Activated naive CD8-positive, alpha-beta T cell treated with anti-CD3 and anti-CD28 coated beads for 36 hours (primary cell): ENCODE results near the gene OASL. TPM values are rescaled to one million over a fixed set of nuclear protein-coding genes. Genes with fewer than 3 reads are reported as not detected.
A peak's percentile ranks its signal among the peaks of the same experiment; 100 is the strongest.

Source experiments
- DNase-seq: peaks from one replicate; pipeline ENCODE4 v3.0.0; 2021
- H3K27ac Mint-ChIP-seq: one replicate; pipeline ENCODE4 v1.8.0; 2022; ENCODE audit warnings: mild to moderate bottlenecking, moderate library complexity, mixed read lengths
- H3K27me3 Mint-ChIP-seq: one replicate; pipeline ENCODE4 v1.8.0; 2022; ENCODE audit warnings: mild to moderate bottlenecking, mixed read lengths
- H3K36me3 Mint-ChIP-seq: one replicate; pipeline ENCODE4 v1.8.0; 2021; ENCODE audit warnings: mild to moderate bottlenecking, mixed read lengths
- H3K4me1 Mint-ChIP-seq: one replicate; pipeline ENCODE4 v1.8.0; 2021; ENCODE audit warnings: mixed read lengths
- H3K4me3 Mint-ChIP-seq: one replicate; pipeline ENCODE4 v1.8.0; 2022; ENCODE audit warnings: mild to moderate bottlenecking, moderate library complexity, mixed read lengths
- H3K9me3 Mint-ChIP-seq: one replicate; pipeline ENCODE4 v1.8.0; 2022; ENCODE audit warnings: mixed read lengths
- total RNA-seq, 2 experiments: library from RNA; stranded (reverse); gene quantifications; one replicate each; pipeline ENCODE4 v1.2.3, GENCODE V29; 2021

Gene OASL
- total RNA-seq, 2 experiments from 2014 or later: 16.9 to 17.2 TPM

GRCh38 chr12:121009741-121010140 lies 29.3 kb downstream of the OASL start:
- no peak for DNase-seq
- Mint-ChIP-seq H3K9me3 (no peaks in the 10 kb centered on the region), H3K4me1 (peaks cover 9% of the 10 kb centered on the region), H3K27ac (no peak overlapping the region), H3K27me3 (no peaks in the 10 kb centered on the region), H3K36me3 (peaks cover 20% of the 10 kb centered on the region), H3K4me3 (no peak overlapping the region)

GRCh38 chr12:121008347-121009098 lies 30.5 kb downstream of the OASL start:
- Mint-ChIP-seq H3K9me3 (no peaks in the 10 kb centered on the region), H3K27me3 (no peaks in the 10 kb centered on the region), H3K4me3 (no peak overlapping the region), H3K4me1 (peaks cover 7% of the 10 kb centered on the region), H3K27ac (no peak overlapping the region), H3K36me3 (peaks cover 20% of the 10 kb centered on the region)
- no peak for DNase-seq

- Mint-ChIP-seq H3K27me3 (no peaks in the 10 kb centered on the region), H3K4me3 (no peak overlapping the region), H3K9me3 (no peaks in the 10 kb centered on the region), H3K36me3 (peaks cover 22% of the 10 kb centered on the region), H3K4me1 (peaks cover 1% of the 10 kb centered on the region), H3K27ac (peak overlapping the region; percentile 69)
- DNase-seq: peak; percentile 53
These were observed 33.7 kb downstream of the OASL start for GRCh38 chr12:121005346-121005815.

- H3K36me3 Mint-ChIP-seq: peaks cover 20% of the 10 kb centered on the region
These were observed 34.7 kb downstream of the OASL start for GRCh38 chr12:121004253-121004815.

GRCh38 chr12:121003650-121004049 lies 35.4 kb downstream of the OASL start:
- H3K4me3 Mint-ChIP-seq: no peak overlapping the region
- H3K27me3 Mint-ChIP-seq: no peaks in the 10 kb centered on the region
- no peak overlapping the region for H3K27ac Mint-ChIP-seq
- H3K4me1 Mint-ChIP-seq: peaks cover 1% of the 10 kb centered on the region
- DNase-seq: no peak
- peaks cover 20% of the 10 kb centered on the region for H3K36me3 Mint-ChIP-seq
- H3K9me3 Mint-ChIP-seq: no peaks in the 10 kb centered on the region

More at GRCh38 chr12:121004253-121004815, 34.7 kb downstream of the OASL start:
- H3K4me1 Mint-ChIP-seq: peaks cover 1% of the 10 kb centered on the region
- no peak for DNase-seq
- H3K27me3 Mint-ChIP-seq: no peaks in the 10 kb centered on the region
- no peaks in the 10 kb centered on the region for H3K9me3 Mint-ChIP-seq
- H3K27ac Mint-ChIP-seq: no peak overlapping the region
- H3K4me3 Mint-ChIP-seq: no peak overlapping the region

GRCh38 chr12:121001841-121002483 lies 37.1 kb downstream of the OASL start:
- peaks cover 1% of the 10 kb centered on the region for H3K4me1 Mint-ChIP-seq

GRCh38 chr12:121001060-121001459 lies 38.0 kb downstream of the OASL start:
- Mint-ChIP-seq H3K27me3 (no peaks in the 10 kb centered on the region), H3K27ac (peak overlapping the region; percentile 20), H3K4me1 (peaks cover 1% of the 10 kb centered on the region), H3K9me3 (no peaks in the 10 kb centered on the region), H3K4me3 (no peak overlapping the region), H3K36me3 (peaks cover 11% of the 10 kb centered on the region)
- no peak for DNase-seq

More at GRCh38 chr12:121001841-121002483, 37.1 kb downstream of the OASL start:
- no peaks in the 10 kb centered on the region for H3K27me3 Mint-ChIP-seq
- H3K36me3 Mint-ChIP-seq: peaks cover 15% of the 10 kb centered on the region
- no peak overlapping the region for H3K4me3 Mint-ChIP-seq
- no peaks in the 10 kb centered on the region for H3K9me3 Mint-ChIP-seq
- no peak for DNase-seq
- H3K27ac Mint-ChIP-seq: no peak overlapping the region

GRCh38 chr12:121000530-121000929 lies 38.5 kb downstream of the OASL start:
- peaks cover 1% of the 10 kb centered on the region for H3K4me1 Mint-ChIP-seq
- H3K27ac Mint-ChIP-seq: no peak overlapping the region
- H3K36me3 Mint-ChIP-seq: peaks cover 10% of the 10 kb centered on the region

GRCh38 chr12:120999191-121000120 lies 39.6 kb downstream of the OASL start:
- H3K4me3 Mint-ChIP-seq: no peak overlapping the region
- H3K27ac Mint-ChIP-seq: no peak overlapping the region
- DNase-seq: no peak
- peaks cover 1% of the 10 kb centered on the region for H3K4me1 Mint-ChIP-seq
- peaks cover 2% of the 10 kb centered on the region for H3K36me3 Mint-ChIP-seq
- H3K9me3 Mint-ChIP-seq: no peaks in the 10 kb centered on the region
- peaks cover 6% of the 10 kb centered on the region for H3K27me3 Mint-ChIP-seq

More at GRCh38 chr12:121000530-121000929, 38.5 kb downstream of the OASL start:
- no peak for DNase-seq
- Mint-ChIP-seq H3K4me3 (no peak overlapping the region), H3K27me3 (no peaks in the 10 kb centered on the region), H3K9me3 (no peaks in the 10 kb centered on the region)

GRCh38 chr12:120998435-120998834 lies 40.6 kb downstream of the OASL start:
- Mint-ChIP-seq H3K27me3 (peaks cover 7% of the 10 kb centered on the region), H3K4me1 (peaks cover 1% of the 10 kb centered on the region), H3K4me3 (no peak overlapping the region), H3K9me3 (no peaks in the 10 kb centered on the region), H3K27ac (no peak overlapping the region), H3K36me3 (peaks cover 2% of the 10 kb centered on the region)
- no peak for DNase-seq

- H3K4me3 Mint-ChIP-seq: no peak overlapping the region
- no peak for DNase-seq
- peaks cover 1% of the 10 kb centered on the region for H3K4me1 Mint-ChIP-seq
- peaks cover 2% of the 10 kb centered on the region for H3K36me3 Mint-ChIP-seq
- no peaks in the 10 kb centered on the region for H3K9me3 Mint-ChIP-seq
- peaks cover 7% of the 10 kb centered on the region for H3K27me3 Mint-ChIP-seq
- no peak overlapping the region for H3K27ac Mint-ChIP-seq
These were observed 41.6 kb downstream of the OASL start for GRCh38 chr12:120997448-120997847.

GRCh38 chr12:120996133-120996746 lies 42.8 kb downstream of the OASL start:
- H3K4me3 Mint-ChIP-seq: no peak overlapping the region
- DNase-seq: no peak

GRCh38 chr12:120994589-120995337 lies 44.3 kb downstream of the OASL start:
- no peak overlapping the region for H3K27ac Mint-ChIP-seq
- no peaks in the 10 kb centered on the region for H3K4me1 Mint-ChIP-seq

More at GRCh38 chr12:120996133-120996746, 42.8 kb downstream of the OASL start:
- H3K27ac Mint-ChIP-seq: no peak overlapping the region
- H3K27me3 Mint-ChIP-seq: peaks cover 7% of the 10 kb centered on the region
- peaks cover 1% of the 10 kb centered on the region for H3K4me1 Mint-ChIP-seq
- H3K9me3 Mint-ChIP-seq: no peaks in the 10 kb centered on the region
- no peaks in the 10 kb centered on the region for H3K36me3 Mint-ChIP-seq

More at GRCh38 chr12:120994589-120995337, 44.3 kb downstream of the OASL start:
- no peaks in the 10 kb centered on the region for H3K36me3 Mint-ChIP-seq
- DNase-seq: no peak
- H3K9me3 Mint-ChIP-seq: no peaks in the 10 kb centered on the region
- no peak overlapping the region for H3K4me3 Mint-ChIP-seq
- peaks cover 7% of the 10 kb centered on the region for H3K27me3 Mint-ChIP-seq
